ENCODE results near the gene MRNIP. TPM values are rescaled to one million over a fixed set of nuclear protein-coding genes. Genes with fewer than 3 reads are reported as not detected.

Gene MRNIP
- total RNA-seq, 2 donors from 2014 or later: 23.4 to 34.8 TPM

GRCh38 chr5:179901462-179901861 lies 42.8 kb upstream of the MRNIP start:
- peaks cover 22% of the 10 kb centered on the region for H3K4me1 ChIP-seq
- no peak overlapping the region for H3K4me3 ChIP-seq
- ATAC-seq: no peak
- H3K27me3 ChIP-seq: no peaks in the 10 kb centered on the region
- no peak for DNase-seq
- TF ChIP-seq CTCF (IDR thresholded peaks at IDR 0.05): no peak
- no peak for TF ChIP-seq POLR2A (IDR thresholded peaks at IDR 0.05)
- no peak overlapping the region for H3K27ac ChIP-seq
- H3K9me3 ChIP-seq: no peaks in the 10 kb centered on the region
- 89 to 91% methylated on average over 6 of the region's 6 CpGs for WGBS, 2 donors
- H3K36me3 ChIP-seq (replicated peaks in 1 of 2; ENCODE audit: insufficient read depth in 1 of 2, low read depth in 2 of 2): peaks cover 0 to 14% of the 10 kb centered on the region in 2 donors
- intact Hi-C loops (cut with DNase I): loop anchor here (10.0 kb wide), 1 partner anchor 97 kb away; the partner anchor contains the start of gene MGAT4B

- Histone ChIP-seq H3K4me3 (no peak overlapping the region), H3K36me3 (replicated peaks in 1 of 2; ENCODE audit: insufficient read depth in 1 of 2, low read depth in 2 of 2) (peaks cover 0 to 16% of the 10 kb centered on the region in 2 donors), H3K4me1 (peaks cover 15% of the 10 kb centered on the region), H3K27me3 (no peaks in the 10 kb centered on the region), H3K27ac (no peak overlapping the region), H3K9me3 (no peaks in the 10 kb centered on the region)
- WGBS, 2 donors: 31 to 33% methylated on average over 9 to 13 of the region's 13 CpGs
- ATAC-seq (peak; percentile 74), DNase-seq (peak; percentile 43 to 66 (median 50))
- TF ChIP-seq CTCF (IDR thresholded peaks at IDR 0.05) (no peak), POLR2A (IDR thresholded peaks at IDR 0.05) (no peak)
- intact Hi-C loops (cut with DNase I): loop anchor here (10.0 kb wide), 1 partner anchor 96 kb away; the partner anchor contains the start of gene MGAT4B
Observed at GRCh38 chr5:179900711-179901110, 42.1 kb upstream of the MRNIP start.

- TF ChIP-seq CTCF (IDR thresholded peaks at IDR 0.05) (no peak), POLR2A (IDR thresholded peaks at IDR 0.05) (no peak)
- Histone ChIP-seq H3K4me1 (peaks cover 15% of the 10 kb centered on the region), H3K27me3 (no peaks in the 10 kb centered on the region), H3K4me3 (no peak overlapping the region), H3K9me3 (no peaks in the 10 kb centered on the region), H3K27ac (no peak overlapping the region), H3K36me3 (replicated peaks in 1 of 2; ENCODE audit: insufficient read depth in 1 of 2, low read depth in 2 of 2) (peaks cover 0 to 18% of the 10 kb centered on the region in 2 donors)
- ATAC-seq (no peak), DNase-seq (no peak)
- 84 to 85% methylated on average over 9 of the region's 9 CpGs for WGBS, 2 donors
- intact Hi-C loops (cut with DNase I): loop anchor here (10.0 kb wide), 1 partner anchor 95 kb away; the partner anchor contains the start of gene MGAT4B
Observed at GRCh38 chr5:179900206-179900605, 41.6 kb upstream of the MRNIP start.

GRCh38 chr5:179895861-179896260 lies 37.2 kb upstream of the MRNIP start:
- WGBS, 2 donors: 77% methylated on average over 6 of the region's 6 CpGs
- no peak for ATAC-seq
- Histone ChIP-seq H3K9me3 (no peaks in the 10 kb centered on the region), H3K27ac (no peak overlapping the region), H3K4me1 (peaks cover 7% of the 10 kb centered on the region), H3K4me3 (no peak overlapping the region), H3K27me3 (no peaks in the 10 kb centered on the region), H3K36me3 (replicated peaks in 1 of 2; ENCODE audit: insufficient read depth in 1 of 2, low read depth in 2 of 2) (peaks cover 25 to 39% of the 10 kb centered on the region in 2 donors)
- no peak for TF ChIP-seq CTCF (IDR thresholded peaks at IDR 0.05)
- TF ChIP-seq POLR2A (IDR thresholded peaks at IDR 0.05): no peak
- intact Hi-C loops (cut with DNase I): no loop called here
- DNase-seq: no peak

Data from body of pancreas (tissue), 4 donors.